ENCODE data around the gene UGT1A7.

The UGT1A7 gene

DNA sequence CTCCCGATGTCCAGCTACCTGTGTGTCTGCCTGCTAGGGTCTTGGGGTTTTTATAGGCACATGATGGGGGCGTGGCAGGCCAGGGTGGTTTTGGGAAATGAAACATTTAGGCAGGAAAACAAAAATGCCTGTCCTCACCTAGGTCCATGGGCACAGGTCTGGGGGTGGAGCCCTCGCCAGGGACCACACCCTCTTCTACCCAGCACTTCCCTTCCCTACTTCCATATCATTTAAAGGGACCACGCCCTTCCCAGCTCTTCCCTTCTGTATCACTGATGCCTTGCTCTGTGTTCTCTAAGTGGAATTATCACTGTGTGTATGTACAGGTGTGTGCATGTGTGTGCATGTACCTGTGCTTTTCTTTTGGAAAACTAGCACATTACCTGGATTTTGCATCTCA, 84.7 kb downstream of the UGT1A7 start:
- no peak for DNase-seq

GRCh38 chr2:233768076-233768475, 86.4 kb downstream of the UGT1A7 start:
- DNase-seq, result no peak

- DNase-seq, result no peak
Measured at GRCh38 chr2:233769260-233769659, 87.6 kb downstream of the UGT1A7 start.

DNA sequence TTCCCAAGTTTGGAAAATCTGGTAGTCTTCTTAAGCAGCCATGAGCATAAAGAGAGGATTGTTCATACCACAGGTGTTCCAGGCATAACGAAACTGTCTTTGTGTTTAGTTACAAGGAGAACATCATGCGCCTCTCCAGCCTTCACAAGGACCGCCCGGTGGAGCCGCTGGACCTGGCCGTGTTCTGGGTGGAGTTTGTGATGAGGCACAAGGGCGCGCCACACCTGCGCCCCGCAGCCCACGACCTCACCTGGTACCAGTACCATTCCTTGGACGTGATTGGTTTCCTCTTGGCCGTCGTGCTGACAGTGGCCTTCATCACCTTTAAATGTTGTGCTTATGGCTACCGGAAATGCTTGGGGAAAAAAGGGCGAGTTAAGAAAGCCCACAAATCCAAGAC, 90.5 kb downstream of the UGT1A7 start:
- DNase-seq, result no peak

DNA sequence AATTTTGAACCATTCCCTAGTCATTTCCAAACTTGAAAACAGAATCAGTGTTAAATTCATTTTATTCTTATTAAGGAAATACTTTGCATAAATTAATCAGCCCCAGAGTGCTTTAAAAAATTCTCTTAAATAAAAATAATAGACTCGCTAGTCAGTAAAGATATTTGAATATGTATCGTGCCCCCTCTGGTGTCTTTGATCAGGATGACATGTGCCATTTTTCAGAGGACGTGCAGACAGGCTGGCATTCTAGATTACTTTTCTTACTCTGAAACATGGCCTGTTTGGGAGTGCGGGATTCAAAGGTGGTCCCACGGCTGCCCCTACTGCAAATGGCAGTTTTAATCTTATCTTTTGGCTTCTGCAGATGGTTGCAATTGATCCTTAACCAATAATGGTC, 90.9 kb downstream of the UGT1A7 start:
- no peak for DNase-seq

GRCh38 chr2:233773854-233774253, 92.2 kb downstream of the UGT1A7 start:
- DNase-seq, result no peak

DNA sequence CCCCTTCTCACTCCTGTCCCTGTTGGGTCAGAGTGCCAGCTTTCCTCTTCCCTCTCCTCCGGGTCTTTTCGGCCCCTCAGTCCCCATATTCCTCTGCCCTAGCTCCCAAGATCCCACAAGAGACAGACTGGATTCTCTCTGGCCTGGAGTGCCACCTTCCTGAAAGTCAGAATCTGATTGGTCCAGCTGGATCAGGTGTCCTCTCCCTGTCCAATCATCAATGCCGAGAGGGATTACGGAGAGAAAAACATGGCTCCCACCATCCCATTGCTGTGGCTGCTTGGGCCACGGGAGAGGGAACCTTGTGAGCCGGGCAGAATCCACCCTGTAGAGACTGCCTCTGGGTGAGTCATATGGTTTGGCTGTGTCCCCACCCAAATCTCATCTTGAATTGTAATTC, 93.7 kb downstream of the UGT1A7 start:
- DNase-seq, result no peak

DNA sequence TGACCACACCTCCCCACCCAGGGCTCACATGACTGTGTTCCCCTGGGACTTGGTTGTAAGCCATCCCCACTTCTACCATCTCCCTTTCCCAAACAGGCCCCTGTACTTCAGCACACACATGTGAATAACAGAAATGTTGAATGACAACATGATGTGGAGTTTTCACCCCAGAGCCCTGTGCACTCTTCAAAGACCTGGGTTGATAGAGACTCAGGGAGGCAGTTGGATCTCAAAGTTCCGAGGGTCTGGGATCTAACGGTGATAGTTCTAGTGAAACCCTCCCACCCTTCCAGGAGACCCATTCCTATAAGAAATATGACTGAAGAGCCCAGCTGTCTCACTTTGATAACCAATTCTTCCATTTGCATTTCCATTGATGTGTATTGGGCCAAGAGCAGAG, 96.3 kb downstream of the UGT1A7 start, which contains the start of gene MROH2A:
Gene MROH2A (plus strand): TSS at position 301 of the 400 bp plus-strand sequence. CDS start 1,029 bp downstream, outside the sequence.
- no peak for DNase-seq

- DNase-seq, result no peak
Measured at GRCh38 chr2:233779722-233780121, 98.0 kb downstream of the UGT1A7 start.

DNA sequence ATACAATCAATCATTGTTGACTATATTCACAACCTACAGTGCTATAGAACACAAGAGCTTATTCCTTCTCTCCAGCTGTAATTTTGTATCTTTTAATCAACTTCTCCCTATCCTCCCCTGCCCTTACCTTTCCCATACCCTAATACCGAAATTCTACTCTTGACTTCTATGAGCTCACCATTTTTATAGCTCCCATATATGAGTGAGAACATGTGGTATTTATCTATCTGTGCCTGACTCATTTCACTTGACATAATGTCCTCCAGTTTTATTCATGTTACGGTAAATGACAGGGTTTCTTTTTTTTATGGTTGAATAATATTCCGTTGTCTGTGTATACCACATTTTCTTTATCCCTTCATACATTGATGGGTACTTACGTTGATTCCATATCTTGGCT, 99.1 kb downstream of the UGT1A7 start:
- DNase-seq, result no peak

GRCh38 chr2:233789554-233789953, 107.9 kb downstream of the UGT1A7 start:
- no peak for DNase-seq

DNA sequence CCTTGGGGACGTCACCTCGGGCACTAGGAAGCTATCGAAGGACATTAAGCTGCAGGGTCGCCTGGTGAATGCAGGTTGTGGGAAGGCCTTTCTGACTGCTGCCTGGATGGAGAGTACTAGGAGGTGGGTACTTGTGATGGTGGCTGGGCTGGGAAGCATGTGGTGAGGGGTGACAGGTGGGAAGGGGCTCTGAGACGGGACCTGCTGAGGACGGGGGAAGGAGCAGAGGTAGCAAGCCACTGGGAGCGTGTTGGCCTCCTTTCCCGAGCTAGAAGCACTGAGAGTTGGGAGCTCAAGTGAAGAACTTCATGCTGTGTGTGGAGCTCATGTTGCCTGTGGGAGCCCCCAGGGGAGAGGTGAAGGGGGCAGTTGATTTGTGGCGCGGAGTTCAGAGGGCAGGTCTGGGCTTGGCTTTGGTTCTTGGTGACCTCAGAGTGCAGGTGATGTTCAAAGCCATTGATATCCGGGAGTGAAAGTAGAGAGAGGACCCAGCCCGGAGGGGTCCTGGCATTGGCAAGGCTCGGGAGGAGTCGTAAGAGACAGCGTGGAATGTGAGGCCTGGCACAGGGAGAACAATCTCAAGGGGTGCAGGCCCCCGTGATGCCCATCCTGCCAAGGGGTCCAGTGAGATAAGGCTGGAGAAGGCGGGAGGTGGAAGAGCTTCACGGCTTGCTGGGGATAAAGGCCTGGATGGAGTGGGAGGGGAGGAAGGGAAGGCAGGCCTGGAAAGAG, 109.6 kb downstream of the UGT1A7 start:
- no peak for DNase-seq

- no peak for DNase-seq
Measured at GRCh38 chr2:233791883-233792329, 110.2 kb downstream of the UGT1A7 start.

DNA sequence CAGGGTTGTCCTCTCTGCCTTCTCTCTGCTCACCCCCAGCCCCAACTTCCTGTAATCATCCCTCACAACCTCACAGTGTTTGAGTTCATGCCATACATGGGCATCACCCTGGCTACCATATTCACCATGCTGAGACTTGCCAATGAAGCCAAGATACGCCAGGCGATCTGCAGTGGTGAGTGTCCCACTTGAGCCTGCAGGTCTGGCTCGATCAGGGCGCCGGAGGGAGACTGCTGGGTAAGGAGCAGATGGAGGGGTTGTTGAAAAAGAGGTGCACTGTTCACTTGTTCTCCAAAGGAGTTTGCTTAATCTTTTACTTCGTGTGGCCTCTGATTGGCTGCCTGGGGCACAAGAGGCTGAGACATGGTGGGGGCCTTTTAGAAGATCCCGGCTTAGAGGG, 111.0 kb downstream of the UGT1A7 start:
- no peak for DNase-seq

DNA sequence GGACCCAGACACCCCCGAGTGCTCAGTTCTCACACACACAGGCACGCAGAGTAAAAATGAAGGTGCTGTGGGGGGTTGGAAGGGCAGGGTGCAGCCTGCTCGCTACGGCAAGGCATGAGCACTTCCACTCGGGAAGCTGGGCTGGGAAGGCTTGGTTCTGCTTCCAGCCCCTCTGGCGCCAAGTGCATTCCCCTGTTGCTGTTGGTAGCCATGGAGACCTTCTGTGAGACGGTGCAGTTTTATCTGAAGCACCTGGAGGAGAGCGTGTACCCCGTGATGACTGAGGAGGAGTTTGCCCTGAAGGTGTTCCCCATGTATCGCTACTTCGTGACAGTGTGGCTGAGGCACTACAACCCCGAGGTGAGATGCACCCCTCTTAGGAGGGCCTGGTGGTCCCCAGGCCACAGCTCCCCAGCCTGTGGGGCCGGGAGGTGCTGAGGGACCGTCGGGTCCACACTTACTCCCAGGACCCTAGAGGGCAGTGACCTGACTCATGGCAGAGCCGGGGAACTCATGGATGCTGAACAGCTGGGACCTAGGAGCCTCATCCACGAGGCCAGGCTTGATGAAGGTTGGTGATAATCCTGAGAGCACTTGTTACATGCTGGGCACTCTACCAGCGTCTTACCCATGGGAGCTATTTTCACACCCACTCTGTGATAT, 111.9 kb downstream of the UGT1A7 start:
- no peak for DNase-seq

- DNase-seq, result no peak
Measured at GRCh38 chr2:233794128-233794658, 112.5 kb downstream of the UGT1A7 start.

GRCh38 chr2:233795735-233796171, 114.1 kb downstream of the UGT1A7 start:
- DNase-seq, result no peak

DNA sequence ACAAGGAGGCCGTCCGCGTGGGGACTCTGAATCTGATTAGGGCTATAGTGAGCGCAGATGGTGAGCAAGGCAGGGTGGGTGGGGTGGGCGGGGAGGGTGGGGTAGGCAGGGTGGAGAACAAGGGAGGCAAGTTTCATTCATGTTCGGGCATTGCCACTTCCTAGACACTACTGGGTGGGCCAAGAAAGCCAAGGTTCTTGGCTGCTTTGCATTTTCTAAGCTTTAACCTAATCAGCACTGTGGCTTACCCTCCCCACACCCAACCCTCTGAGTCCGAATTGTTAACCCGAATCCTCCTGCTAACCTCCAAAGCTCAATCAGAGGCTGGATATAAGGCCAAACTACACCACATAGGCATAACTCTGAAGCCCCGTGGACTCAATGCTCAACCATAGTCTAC, 114.6 kb downstream of the UGT1A7 start:
- no peak for DNase-seq

- no peak for DNase-seq
Measured at GRCh38 chr2:233798335-233799086, 116.8 kb downstream of the UGT1A7 start.

DNA sequence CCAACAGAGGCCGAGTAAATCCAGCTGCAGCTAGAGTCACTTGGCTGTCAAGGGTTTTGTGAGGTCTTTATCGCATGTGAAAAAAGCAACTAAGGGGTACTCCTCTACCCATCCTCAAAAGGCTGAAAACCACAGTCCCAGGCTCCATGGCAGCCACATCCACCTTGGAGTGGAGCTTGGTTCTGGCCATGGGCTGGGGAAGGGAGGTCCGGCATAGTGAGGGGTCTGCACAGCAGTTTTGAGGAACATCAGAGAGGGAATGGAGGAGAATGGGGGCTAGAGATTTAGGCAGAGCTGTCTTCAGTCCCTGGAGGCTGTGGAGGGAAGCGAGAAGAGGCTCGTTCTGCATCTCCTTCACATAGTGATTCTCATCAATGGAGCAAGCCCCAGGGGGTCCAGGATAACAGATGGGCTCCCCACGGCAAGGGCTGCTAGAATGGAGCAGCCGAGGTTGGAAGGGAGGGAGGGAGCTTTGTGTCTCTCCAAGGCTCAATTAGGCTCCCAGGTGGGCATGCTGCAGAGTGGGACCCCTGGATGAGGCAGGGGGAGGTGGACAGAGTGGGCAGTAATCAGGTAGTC, 117.5 kb downstream of the UGT1A7 start:
- no peak for DNase-seq

GRCh38 chr2:233799716-233800115, 118.0 kb downstream of the UGT1A7 start:
- no peak for DNase-seq

- no peak for DNase-seq
Measured at GRCh38 chr2:233800208-233800607, 118.5 kb downstream of the UGT1A7 start.

Measured in NCI-H446 (cell line).